Hepatocyte (in vitro differentiated cells): ENCODE measurements around the gene CYREN. TPM values are rescaled to one million over a fixed set of nuclear protein-coding genes. Genes with fewer than 3 reads are reported as not detected.
"Not testable (repeated sequence)": the region's sequence is repeated elsewhere in the genome, so short reads cannot be mapped to it uniquely, and the experiment has no call there.

Source experiments
- DNase-seq: peaks from one replicate; pipeline ENCODE4 v3.0.0-alpha.2; 2016; ENCODE audit warnings: low spot score
- H2AFZ ChIP-seq: fragments of 200-600 bp; sonication (generic); 2 replicates; pipeline ENCODE4 v1.6.0; 2016; ENCODE audit warnings: antibody characterized with exemption, mild to moderate bottlenecking
- H3K27ac ChIP-seq: fragments of 200-600 bp; sonication (generic); 2 replicates; pipeline ENCODE4 v1.5.1; 2016; ENCODE audit warnings: mild to moderate bottlenecking
- H3K27me3 ChIP-seq: fragments of 200-600 bp; sonication (generic); 2 replicates; pipeline ENCODE4 v1.6.1; 2016
- H3K36me3 ChIP-seq: fragments of 200-600 bp; sonication (generic); replicated peaks from 2 replicates; pipeline ENCODE4 v1.5.1; 2016; ENCODE audit warnings: low read depth; ENCODE audit not compliant: insufficient read depth
- H3K4me1 ChIP-seq: fragments of 200-600 bp; sonication (generic); 2 replicates; pipeline ENCODE4 v1.5.1; 2016; ENCODE audit warnings: mild to moderate bottlenecking, moderate library complexity; ENCODE audit not compliant: insufficient read depth
- H3K4me2 ChIP-seq: fragments of 200-600 bp; sonication (generic); 2 replicates; pipeline ENCODE4 v1.6.0; 2016
- H3K4me3 ChIP-seq: fragments of 200-600 bp; sonication (generic); 2 replicates; pipeline ENCODE4 v1.5.1; 2016; ENCODE audit warnings: mild to moderate bottlenecking
- H3K79me2 ChIP-seq: fragments of 200-600 bp; sonication (generic); 2 replicates; pipeline ENCODE4 v1.6.0; 2017; ENCODE audit warnings: mild to moderate bottlenecking
- H3K9me2 ChIP-seq: fragments of 200-600 bp; sonication (generic); replicated peaks from 2 replicates; pipeline ENCODE4 v1.6.0; 2017; ENCODE audit warnings: mild to moderate bottlenecking; ENCODE audit not compliant: insufficient read depth
- H3K9me3 ChIP-seq: fragments of 200-600 bp; sonication (generic); 2 replicates; pipeline ENCODE4 v1.5.1; 2016; ENCODE audit warnings: low read depth, mild to moderate bottlenecking
- H4K20me1 ChIP-seq: fragments of 200-600 bp; sonication (generic); 2 replicates; pipeline ENCODE4 v1.6.0; 2016; ENCODE audit warnings: mild to moderate bottlenecking; ENCODE audit not compliant: insufficient read depth, poor library complexity, severe bottlenecking
- CTCF ChIP-seq: fragments of 200-600 bp; sonication (generic); IDR thresholded peaks from 2 replicates; pipeline ENCODE4 v1.5.1; 2016; ENCODE audit warnings: antibody characterized with exemption, mild to moderate bottlenecking; ENCODE audit not compliant: poor library complexity
- EZH2 ChIP-seq: fragments of 200-600 bp; sonication (generic); IDR thresholded peaks from 2 replicates; pipeline ENCODE4 v1.6.1; 2016; ENCODE audit warnings: antibody characterized with exemption, mild to moderate bottlenecking, borderline replicate concordance
- EZH2phosphoT487 ChIP-seq: fragments of 200-600 bp; sonication (generic); IDR thresholded peaks from one replicate; pipeline ENCODE4 v1.6.1; 2018; ENCODE audit warnings: antibody characterized with exemption, mild to moderate bottlenecking, low read depth, moderate library complexity; ENCODE audit not compliant: unreplicated experiment, severe bottlenecking
- WGBS: methylation state at CpG from one replicate; pipeline ENCODE4 v1.1.6; 2016; ENCODE audit warnings: low lambda C conversion rate; ENCODE audit errors: missing lambda C conversion rate; 5-methylcytosine and 5-hydroxymethylcytosine counted together
- polyA plus RNA-seq: library from polyadenylated mRNA; unstranded; fragments of >200 nt; fragmentation: Nextera tagmentation; extraction: Ambion mirVana; gene quantifications from 2 replicates; pipeline ENCODE4 v1.2.1, GENCODE V29; 2016
- total RNA-seq: library from RNA; depleted of rRNA; stranded (reverse); fragments of >200 nt; gene quantifications from 2 replicates; pipeline ENCODE4 v1.2.3, GENCODE V29; 2014

Gene CYREN
- total and polyA plus RNA-seq, 2 experiments from 2014 or later, result 43.2 to 45.2 TPM

GRCh38 chr7:135178364-135178763 is 7.9 kb upstream of the CYREN start:
- H3K4me3 ChIP-seq, result no peak overlapping the region
- no peaks in the 10 kb centered on the region for H3K9me2 ChIP-seq
- H3K36me3 ChIP-seq, result peaks cover under 1% of the 10 kb centered on the region
- no peak overlapping the region for H3K27ac ChIP-seq
- H4K20me1 ChIP-seq, result no peaks in the 10 kb centered on the region
- no peaks in the 10 kb centered on the region for H3K4me1 ChIP-seq
- peaks cover 17% of the 10 kb centered on the region for H3K9me3 ChIP-seq
- TF ChIP-seq CTCF, result no peak
- no peak for TF ChIP-seq EZH2phosphoT487
- TF ChIP-seq EZH2, result no peak
- DNase-seq, result no peak
- 95% methylated on average over 13 of the region's 13 CpGs for WGBS
- no peak overlapping the region for H2AFZ ChIP-seq
- H3K4me2 ChIP-seq, result no peak overlapping the region
- H3K27me3 ChIP-seq, result no peaks in the 10 kb centered on the region
- H3K79me2 ChIP-seq, result no peaks in the 10 kb centered on the region

GRCh38 chr7:135177028-135177696 is 6.7 kb upstream of the CYREN start:
- no peak for TF ChIP-seq CTCF
- TF ChIP-seq EZH2, result no peak
- H3K9me2 ChIP-seq, result no peaks in the 10 kb centered on the region
- no peaks in the 10 kb centered on the region for H3K27me3 ChIP-seq
- WGBS, result 82% methylated on average over 9 of the region's 9 CpGs
- H3K79me2 ChIP-seq, result no peaks in the 10 kb centered on the region
- no peak overlapping the region for H3K4me2 ChIP-seq
- no peak for DNase-seq
- peaks cover 16% of the 10 kb centered on the region for H3K9me3 ChIP-seq
- H4K20me1 ChIP-seq, result no peaks in the 10 kb centered on the region
- H3K36me3 ChIP-seq, result no peaks in the 10 kb centered on the region
- H3K4me1 ChIP-seq, result no peaks in the 10 kb centered on the region
- H3K4me3 ChIP-seq, result no peak overlapping the region
- no peak overlapping the region for H3K27ac ChIP-seq
- no peak overlapping the region for H2AFZ ChIP-seq

GRCh38 chr7:135175931-135176330 is 5.4 kb upstream of the CYREN start:
- Histone ChIP-seq H3K4me2 (no peak overlapping the region), H3K4me3 (no peak overlapping the region), H4K20me1 (no peaks in the 10 kb centered on the region), H3K9me2 (no peaks in the 10 kb centered on the region), H3K27ac (no peak overlapping the region), H2AFZ (no peak overlapping the region), H3K27me3 (no peaks in the 10 kb centered on the region), H3K9me3 (peaks cover 6% of the 10 kb centered on the region), H3K36me3 (no peaks in the 10 kb centered on the region), H3K4me1 (peaks cover 6% of the 10 kb centered on the region), H3K79me2 (no peaks in the 10 kb centered on the region)
- TF ChIP-seq CTCF (no peak), EZH2 (no peak), EZH2phosphoT487 (no peak)
- DNase-seq, result no peak
- 84% methylated on average over 6 of the region's 6 CpGs for whole genome bisulfite sequencing

GRCh38 chr7:135174941-135175340 is 4.4 kb upstream of the CYREN start:
- no peak overlapping the region for H2AFZ ChIP-seq
- H3K79me2 ChIP-seq, result peaks cover 1% of the 10 kb centered on the region

GRCh38 chr7:135173916-135174315 is 3.4 kb upstream of the CYREN start:
- 88% methylated on average over 4 of the region's 4 CpGs for WGBS
- DNase-seq, result not testable (repeated sequence)

More at GRCh38 chr7:135174941-135175340, 4.4 kb upstream of the CYREN start:
- no peak overlapping the region for H3K27ac ChIP-seq
- DNase-seq, result no peak
- no peaks in the 10 kb centered on the region for H3K27me3 ChIP-seq
- H3K4me1 ChIP-seq, result peaks cover 8% of the 10 kb centered on the region
- WGBS, result 95% methylated on average over 7 of the region's 7 CpGs
- no peaks in the 10 kb centered on the region for H4K20me1 ChIP-seq
- H3K4me3 ChIP-seq, result no peak overlapping the region
- TF ChIP-seq CTCF (no peak), EZH2 (no peak), EZH2phosphoT487 (no peak)
- no peaks in the 10 kb centered on the region for H3K36me3 ChIP-seq
- H3K9me3 ChIP-seq, result no peaks in the 10 kb centered on the region
- H3K4me2 ChIP-seq, result no peak overlapping the region
- no peaks in the 10 kb centered on the region for H3K9me2 ChIP-seq

More at GRCh38 chr7:135173916-135174315, 3.4 kb upstream of the CYREN start:
- not testable (repeated sequence) for H4K20me1 ChIP-seq, H3K27me3 ChIP-seq, H3K9me2 ChIP-seq, H3K36me3 ChIP-seq, H3K4me2 ChIP-seq, H3K4me3 ChIP-seq, H3K27ac ChIP-seq, H2AFZ ChIP-seq, H3K9me3 ChIP-seq
- H3K79me2 ChIP-seq, result peaks cover 11% of the 10 kb centered on the region
- H3K4me1 ChIP-seq, result peaks cover 18% of the 10 kb centered on the region
